ENCODE data around the gene ZBTB7A. TPM values are rescaled to one million over a fixed set of nuclear protein-coding genes. Genes with fewer than 3 reads are reported as not detected.

The ZBTB7A gene
- total and polyA plus RNA-seq, 10 of the 15 experiments (the other 5 are each of a cell fraction or from before 2014, with no cell fraction given), result 0.26 to 42.4 (median 4.5) TPM

GRCh38 chr19:4115050-4115817, 48.5 kb upstream of the ZBTB7A start (continued):
- no peak for TF ChIP-seq NKRF (conservative IDR thresholded peaks at IDR 0.05)
- TF ChIP-seq USF1 (IDR thresholded peaks at IDR 0.05; ENCODE audit: borderline replicate concordance, extremely low read length, insufficient read depth, low read depth, low read length), result no peak
- TF ChIP-seq CHD4 (IDR thresholded peaks at IDR 0.05), result no peak
- TF ChIP-seq, protein P1, sequence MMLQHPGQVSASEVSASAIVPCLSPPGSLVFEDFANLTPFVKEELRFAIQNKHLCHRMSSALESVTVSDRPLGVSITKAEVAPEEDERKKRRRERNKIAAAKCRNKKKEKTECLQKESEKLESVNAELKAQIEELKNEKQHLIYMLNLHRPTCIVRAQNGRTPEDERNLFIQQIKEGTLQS (IDR thresholded peaks at IDR 0.05; ENCODE audit: borderline replicate concordance, extremely low read depth, low read depth, low read length), result no peak
- no peak for TF ChIP-seq ZBTB40 (IDR thresholded peaks at IDR 0.05; ENCODE audit: borderline replicate concordance)
- TF ChIP-seq SREBF2 (IDR thresholded peaks at IDR 0.05; ENCODE audit: low read length), result no peak

All from GM12878 (cell line).